ENCODE measurements around the gene KCNJ18.
"Not testable (repeated sequence)": the region's sequence is repeated elsewhere in the genome, so short reads cannot be mapped to it uniquely, and the experiment has no call there.

GRCh38 chr17:21746415-21746814 is 54.1 kb downstream of the KCNJ18 start:
- not testable (repeated sequence) for TF ChIP-seq CTCF (IDR thresholded peaks at IDR 0.05 in 4 of 5, conservative IDR thresholded peaks at IDR 0.05 in 1 of 5); POLR2A (IDR thresholded peaks at IDR 0.05)

Measured in gastrocnemius medialis (tissue), 4 donors.